HEK293 (cell line): Measurements from ENCODE around the gene SF3A1.
A peak's percentile ranks its signal among the peaks of the same experiment; 100 is the strongest.

ENCODE experiments used
- BCL11A ChIP-seq: fragments of 450-650 bp; formaldehyde crosslinking; IDR thresholded peaks from 2 replicates; pipeline ENCODE4 v1.5.1; 2016; ENCODE audit warnings: low read depth, missing biosample characterization, missing genetic modification characterization
- FEZF1 ChIP-seq: fragments of 450-650 bp; formaldehyde crosslinking; IDR thresholded peaks from 2 replicates; pipeline ENCODE4 v1.5.1; 2016; ENCODE audit warnings: missing biosample characterization, missing genetic modification characterization
- GLIS2 ChIP-seq: fragments of 450-650 bp; formaldehyde crosslinking; IDR thresholded peaks from 2 replicates; pipeline ENCODE4 v1.5.1; 2016; ENCODE audit warnings: missing biosample characterization, missing genetic modification characterization
- HOXA7 ChIP-seq: sonication (generic); formaldehyde crosslinking; IDR thresholded peaks from 2 replicates; pipeline ENCODE4 v1.8.1; 2022; ENCODE audit warnings: missing genetic modification reagents, borderline replicate concordance
- KLF17 ChIP-seq: fragments of 450-650 bp; formaldehyde crosslinking; IDR thresholded peaks from 2 replicates; pipeline ENCODE4 v1.5.1; 2016; ENCODE audit warnings: missing biosample characterization, missing genetic modification characterization
- KLF7 ChIP-seq: fragments of 450-650 bp; formaldehyde crosslinking; IDR thresholded peaks from 2 replicates; pipeline ENCODE4 v1.5.1; 2016; ENCODE audit warnings: missing biosample characterization, missing genetic modification characterization, borderline replicate concordance
- KLF8 ChIP-seq: fragments of 450-650 bp; formaldehyde crosslinking; IDR thresholded peaks from 2 replicates; pipeline ENCODE4 v1.5.1; 2016; ENCODE audit warnings: missing biosample characterization, missing genetic modification characterization
- REPIN1 ChIP-seq: fragments of 450-650 bp; formaldehyde crosslinking; IDR thresholded peaks from 2 replicates; pipeline ENCODE4 v1.5.1; 2017; ENCODE audit warnings: missing biosample characterization, missing genetic modification characterization, low read depth
- REST ChIP-seq: fragments of 450-650 bp; formaldehyde crosslinking; IDR thresholded peaks from 2 replicates; pipeline ENCODE4 v1.5.1; 2016; ENCODE audit warnings: missing biosample characterization, missing genetic modification characterization
- SP2 ChIP-seq: fragments of 450-650 bp; formaldehyde crosslinking; IDR thresholded peaks from 2 replicates; pipeline ENCODE4 v1.5.1; 2016; ENCODE audit warnings: missing biosample characterization, missing genetic modification characterization
- TCF7L2 ChIP-seq: IDR thresholded peaks from 2 replicates; pipeline ENCODE4 v1.6.1; 2011; ENCODE audit warnings: low read depth, mild to moderate bottlenecking, inconsistent platforms, low read length, moderate library complexity, borderline replicate concordance
- ZBTB17 ChIP-seq: fragments of 450-650 bp; formaldehyde crosslinking; IDR thresholded peaks from 2 replicates; pipeline ENCODE4 v1.5.1; 2016; ENCODE audit warnings: missing biosample characterization, missing genetic modification characterization
- ZBTB20 ChIP-seq: fragments of 450-650 bp; formaldehyde crosslinking; IDR thresholded peaks from 2 replicates; pipeline ENCODE4 v1.5.1; 2016; ENCODE audit warnings: missing biosample characterization, missing genetic modification characterization
- ZBTB21 ChIP-seq: fragments of 450-650 bp; formaldehyde crosslinking; IDR thresholded peaks from 2 replicates; pipeline ENCODE4 v1.5.1; 2017; ENCODE audit warnings: missing biosample characterization, missing genetic modification characterization
- ZBTB7A ChIP-seq: fragments of 450-650 bp; formaldehyde crosslinking; IDR thresholded peaks from 2 replicates; pipeline ENCODE4 v1.5.1; 2016; ENCODE audit warnings: low read depth, missing biosample characterization, missing genetic modification characterization
- ZFHX2 ChIP-seq: fragments of 450-650 bp; formaldehyde crosslinking; conservative IDR thresholded peaks from 2 replicates; pipeline ENCODE4 v1.5.1; 2016; ENCODE audit warnings: missing biosample characterization, missing genetic modification characterization
- ZNF133 ChIP-seq: fragments of 450-650 bp; formaldehyde crosslinking; IDR thresholded peaks from 2 replicates; pipeline ENCODE4 v1.5.1; 2016; ENCODE audit warnings: missing biosample characterization, missing genetic modification characterization
- ZNF138 ChIP-seq: fragments of 450-650 bp; formaldehyde crosslinking; IDR thresholded peaks from 2 replicates; pipeline ENCODE4 v1.5.1; 2016; ENCODE audit warnings: missing biosample characterization, missing genetic modification characterization, borderline replicate concordance
- ZNF175 ChIP-seq: fragments of 450-650 bp; formaldehyde crosslinking; IDR thresholded peaks from 2 replicates; pipeline ENCODE4 v1.5.1; 2016; ENCODE audit warnings: missing biosample characterization, missing genetic modification characterization
- ZNF2 ChIP-seq: fragments of 450-650 bp; formaldehyde crosslinking; IDR thresholded peaks from 2 replicates; pipeline ENCODE4 v1.5.1; 2016; ENCODE audit warnings: missing biosample characterization, missing genetic modification characterization
- ZNF202 ChIP-seq: fragments of 450-650 bp; formaldehyde crosslinking; IDR thresholded peaks from 2 replicates; pipeline ENCODE4 v1.5.1; 2016; ENCODE audit warnings: missing biosample characterization, missing genetic modification characterization, borderline replicate concordance
- ZNF292 ChIP-seq: fragments of 450-650 bp; formaldehyde crosslinking; IDR thresholded peaks from 2 replicates; pipeline ENCODE4 v1.5.1; 2016; ENCODE audit warnings: low read depth, missing biosample characterization, missing genetic modification characterization, borderline replicate concordance
- ZNF311 ChIP-seq: fragments of 450-650 bp; formaldehyde crosslinking; IDR thresholded peaks from 2 replicates; pipeline ENCODE4 v1.5.1; 2017; ENCODE audit warnings: missing biosample characterization, missing genetic modification characterization, borderline replicate concordance
- ZNF341 ChIP-seq: fragments of 450-650 bp; formaldehyde crosslinking; IDR thresholded peaks from 2 replicates; pipeline ENCODE4; 2016; ENCODE audit warnings: low read depth, missing biosample characterization, missing genetic modification characterization
- ZNF350 ChIP-seq: fragments of 450-650 bp; formaldehyde crosslinking; IDR thresholded peaks from 2 replicates; pipeline ENCODE4 v1.5.0; 2017; ENCODE audit warnings: missing biosample characterization, mild to moderate bottlenecking, missing genetic modification characterization
- ZNF366 ChIP-seq: fragments of 450-650 bp; formaldehyde crosslinking; conservative IDR thresholded peaks from 2 replicates; pipeline ENCODE4 v1.5.1; 2016; ENCODE audit warnings: missing biosample characterization, missing genetic modification characterization
- ZNF391 ChIP-seq: fragments of 450-650 bp; formaldehyde crosslinking; IDR thresholded peaks from 2 replicates; pipeline ENCODE4 v1.5.1; 2016; ENCODE audit warnings: low read depth, missing biosample characterization, missing genetic modification characterization, borderline replicate concordance
- ZNF48 ChIP-seq: fragments of 450-650 bp; formaldehyde crosslinking; IDR thresholded peaks from 2 replicates; pipeline ENCODE4 v1.5.1; 2016; ENCODE audit warnings: missing biosample characterization, missing genetic modification characterization
- ZNF501 ChIP-seq: fragments of 450-650 bp; formaldehyde crosslinking; IDR thresholded peaks from 2 replicates; pipeline ENCODE4 v1.5.1; 2016; ENCODE audit warnings: missing biosample characterization, missing genetic modification characterization
- ZNF510 ChIP-seq: fragments of 450-650 bp; formaldehyde crosslinking; IDR thresholded peaks from 2 replicates; pipeline ENCODE4 v1.5.1; 2018; ENCODE audit warnings: mild to moderate bottlenecking, missing genetic modification characterization, missing biosample characterization; ENCODE audit not compliant: insufficient replicate concordance
- ZNF514 ChIP-seq: fragments of 450-650 bp; formaldehyde crosslinking; IDR thresholded peaks from 2 replicates; pipeline ENCODE4 v1.5.1; 2016; ENCODE audit warnings: missing biosample characterization, missing genetic modification characterization
- ZNF529 ChIP-seq: fragments of 450-650 bp; formaldehyde crosslinking; IDR thresholded peaks from 2 replicates; pipeline ENCODE4 v1.5.1; 2017; ENCODE audit warnings: missing genetic modification characterization, missing biosample characterization; ENCODE audit not compliant: insufficient replicate concordance
- ZNF555 ChIP-seq: fragments of 450-650 bp; formaldehyde crosslinking; conservative IDR thresholded peaks from 2 replicates; pipeline ENCODE4 v1.5.1; 2017; ENCODE audit warnings: missing biosample characterization, mild to moderate bottlenecking, missing genetic modification characterization, inconsistent platforms
- ZNF558 ChIP-seq: fragments of 450-650 bp; formaldehyde crosslinking; IDR thresholded peaks from 2 replicates; pipeline ENCODE4 v1.5.1; 2016; ENCODE audit warnings: missing biosample characterization, missing genetic modification characterization
- ZNF596 ChIP-seq: fragments of 450-650 bp; IDR thresholded peaks from 2 replicates; pipeline ENCODE4 v1.5.0; 2018; ENCODE audit warnings: missing biosample characterization, mild to moderate bottlenecking, missing genetic modification characterization, moderate library complexity
- ZNF626 ChIP-seq: fragments of 450-650 bp; sonication (Bioruptor Pico); formaldehyde crosslinking; IDR thresholded peaks from 2 replicates; pipeline ENCODE4 v1.5.1; 2018; ENCODE audit warnings: missing biosample characterization, missing genetic modification characterization, inconsistent platforms
- ZNF658 ChIP-seq: fragments of 450-650 bp; formaldehyde crosslinking; IDR thresholded peaks from 2 replicates; pipeline ENCODE4; 2016; ENCODE audit warnings: missing biosample characterization, missing genetic modification characterization
- ZNF670 ChIP-seq: fragments of 450-650 bp; formaldehyde crosslinking; IDR thresholded peaks from 2 replicates; pipeline ENCODE4 v1.5.1; 2016; ENCODE audit warnings: missing biosample characterization, missing genetic modification characterization, low read depth
- ZNF791 ChIP-seq: fragments of 450-650 bp; formaldehyde crosslinking; IDR thresholded peaks from 2 replicates; pipeline ENCODE4 v1.5.1; 2016; ENCODE audit warnings: missing biosample characterization, missing genetic modification characterization

Gene SF3A1

GRCh38 chr22:30291058-30291892 is 65.4 kb downstream of the SF3A1 start (continued):
- TF ChIP-seq TCF7L2 (no peak), REPIN1 (tag by site-specific recombination) (no peak), KLF17 (0 out of 2 replicates have a peak, but pooled peaks have one; percentile 35), ZNF350 (tag by site-specific recombination) (no peak), ZBTB21 (tag by site-specific recombination) (no peak), GLIS2 (tag by site-specific recombination) (peak; percentile 77), ZBTB20 (tag by site-specific recombination) (no peak), ZBTB7A (tag by site-specific recombination) (no peak), KLF7 (no peak), ZNF341 (tag by site-specific recombination) (0 out of 2 replicates have a peak, but pooled peaks have one; percentile 35), ZNF514 (tag by site-specific recombination) (no peak), ZNF366 (no peak), HOXA7 (CRISPR knock-in tag) (no peak), ZNF555 (tag by site-specific recombination) (no peak), ZNF626 (tag by site-specific recombination) (no peak), ZFHX2 (tag by site-specific recombination) (no peak), ZNF138 (tag by site-specific recombination) (no peak), ZNF501 (tag by site-specific recombination) (no peak), ZNF48 (tag by site-specific recombination) (no peak), ZBTB17 (tag by site-specific recombination) (no peak; the same call in 1 of the 2 replicates), ZNF596 (tag by site-specific recombination) (no peak), REST (tag by site-specific recombination) (no peak), ZNF391 (tag by site-specific recombination) (no peak), ZNF510 (tag by site-specific recombination) (no peak), ZNF2 (tag by site-specific recombination) (no peak), ZNF791 (no peak), ZNF670 (no peak), SP2 (tag by site-specific recombination) (peak; percentile 6; the same call in 1 of the 2 replicates), ZNF311 (tag by site-specific recombination) (no peak), ZNF202 (tag by site-specific recombination) (no peak), BCL11A (no peak), ZNF292 (no peak), ZNF175 (no peak), KLF8 (tag by site-specific recombination) (no peak), ZNF133 (no peak), FEZF1 (tag by site-specific recombination) (no peak), ZNF529 (tag by site-specific recombination) (no peak), ZNF558 (tag by site-specific recombination) (no peak), ZNF658 (tag by site-specific recombination) (no peak)
